Ectodermal cell (in vitro differentiated cells): ENCODE data around the gene TNFAIP8L2. TPM values are rescaled to one million over a fixed set of nuclear protein-coding genes. Genes with fewer than 3 reads are reported as not detected.
A peak's percentile ranks its signal among the peaks of the same experiment; 100 is the strongest.

Experiments used
- H3K27ac ChIP-seq: 2 replicates; pipeline ENCODE4 v1.7.0; 2013; ENCODE audit warnings: mild to moderate bottlenecking, low read depth, low read length; ENCODE audit not compliant: insufficient read depth, poor library complexity, severe bottlenecking
- H3K27me3 ChIP-seq: 2 replicates; pipeline ENCODE4 v1.7.0; 2013; ENCODE audit warnings: mild to moderate bottlenecking, low read length; ENCODE audit not compliant: insufficient read depth, control insufficient read depth, poor library complexity, severe bottlenecking
- H3K36me3 ChIP-seq: one replicate; pipeline ENCODE4 v1.7.0; 2013; ENCODE audit warnings: low read length; ENCODE audit not compliant: control insufficient read depth, insufficient read depth
- H3K4me1 ChIP-seq: one replicate; pipeline ENCODE4 v1.7.0; 2013; ENCODE audit warnings: low read length; ENCODE audit not compliant: control insufficient read depth, insufficient read depth
- H3K4me3 ChIP-seq: 2 replicates; pipeline ENCODE4 v1.7.0; 2013; ENCODE audit warnings: low read depth, low read length, control low read depth; ENCODE audit not compliant: insufficient read depth
- H3K9me3 ChIP-seq: 2 replicates; pipeline ENCODE4 v1.7.0; 2013; ENCODE audit warnings: mild to moderate bottlenecking, low read length, moderate library complexity; ENCODE audit not compliant: control insufficient read depth
- WGBS, 2 experiments: methylation state at CpG; one replicate each; pipeline ENCODE4 v1.1.7; 2013; ENCODE audit warnings: missing lambda C conversion rate in 2 of 2; 5-methylcytosine and 5-hydroxymethylcytosine counted together
- polyA plus RNA-seq, 4 experiments: library from polyadenylated mRNA; stranded (reverse); fragments of 50-300 nt; gene quantifications; one replicate each; pipeline ENCODE4 v1.2.3, GENCODE V29; 2013

Gene TNFAIP8L2
- not detected for polyA plus RNA-seq (2013, experiment 1 of 4)
- polyA plus RNA-seq (2013, experiment 2 of 4): not detected
- polyA plus RNA-seq (2013, experiment 3 of 4): not detected
- polyA plus RNA-seq (2013, experiment 4 of 4): not detected

GRCh38 chr1:151156515-151156819, at the start of gene TNFAIP8L2:
TSS of gene TNFAIP8L2 (plus strand) at chr1:151156649. CDS start at chr1:151158698, 2,049 bp downstream.
- no peaks in the 10 kb centered on the region for H3K9me3 ChIP-seq
- no peaks in the 10 kb centered on the region for H3K27me3 ChIP-seq
- H3K4me1 ChIP-seq: no peaks in the 10 kb centered on the region
- H3K27ac ChIP-seq: no peak within 1 kb of the TSS
- 64 to 67% methylated on average over 4 of the region's 4 CpGs for WGBS, 2 experiments
- H3K36me3 ChIP-seq: peaks cover 10% of the 10 kb centered on the region
- H3K4me3 ChIP-seq: no peak within 1 kb of the TSS

DNA sequence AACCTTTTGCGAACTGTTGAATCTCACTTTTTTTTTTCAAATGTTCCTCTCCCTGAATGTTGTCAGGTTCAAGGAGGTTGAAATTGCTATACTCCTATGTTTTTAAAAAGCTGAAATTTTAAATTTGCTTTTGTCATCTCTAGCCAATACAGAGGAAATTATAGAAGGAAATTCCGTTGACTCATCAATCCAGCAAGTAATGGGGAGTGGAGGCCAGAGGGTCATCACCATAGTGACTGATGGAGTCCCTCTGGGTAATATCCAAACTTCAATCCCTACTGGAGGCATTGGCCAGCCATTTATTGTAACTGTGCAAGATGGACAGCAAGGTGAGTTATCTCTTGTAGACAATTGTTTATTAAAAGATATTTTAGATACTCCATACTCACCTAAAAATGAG, 49.6 kb upstream of the TNFAIP8L2 start:
- no peak overlapping the region for H3K4me3 ChIP-seq
- H3K27ac ChIP-seq: no peak overlapping the region
- H3K4me1 ChIP-seq: no peaks in the 10 kb centered on the region
- WGBS, 2 experiments: 87 to 88% methylated on average over 2 of the region's 2 CpGs
- H3K27me3 ChIP-seq: no peaks in the 10 kb centered on the region
- no peaks in the 10 kb centered on the region for H3K9me3 ChIP-seq
- no peaks in the 10 kb centered on the region for H3K36me3 ChIP-seq

DNA sequence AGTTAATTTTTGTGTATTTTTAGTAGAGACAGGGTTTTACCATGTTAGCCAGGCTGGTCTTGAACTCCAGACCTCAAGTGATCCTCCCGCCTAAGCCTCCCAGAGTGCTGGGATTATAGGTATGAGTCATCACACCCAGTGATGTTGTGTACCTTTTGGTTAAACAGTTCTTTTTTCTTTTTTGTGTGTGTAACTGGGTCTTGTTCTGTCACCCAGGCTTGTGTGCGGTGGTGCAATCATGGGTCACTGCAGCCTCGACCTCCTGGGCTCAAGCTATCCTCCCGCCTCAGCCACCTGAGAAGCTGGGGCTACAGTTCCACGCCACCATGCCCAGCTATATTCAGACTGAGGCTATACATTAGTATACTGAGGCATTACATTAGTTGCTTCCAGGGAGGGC, 48.1 kb upstream of the TNFAIP8L2 start:
- no peaks in the 10 kb centered on the region for H3K9me3 ChIP-seq
- no peak overlapping the region for H3K27ac ChIP-seq
- WGBS, 2 experiments: 93 to 98% methylated on average over 5 of the region's 5 CpGs
- H3K4me3 ChIP-seq: no peak overlapping the region
- H3K4me1 ChIP-seq: no peaks in the 10 kb centered on the region
- no peaks in the 10 kb centered on the region for H3K27me3 ChIP-seq
- H3K36me3 ChIP-seq: no peaks in the 10 kb centered on the region

GRCh38 chr1:151113877-151114276, 42.6 kb upstream of the TNFAIP8L2 start:
- no peaks in the 10 kb centered on the region for H3K36me3 ChIP-seq
- no peaks in the 10 kb centered on the region for H3K4me1 ChIP-seq
- no peaks in the 10 kb centered on the region for H3K9me3 ChIP-seq
- H3K27me3 ChIP-seq: no peaks in the 10 kb centered on the region
- H3K27ac ChIP-seq: no peak overlapping the region
- no peak overlapping the region for H3K4me3 ChIP-seq
- WGBS, 2 experiments: 89 to 92% methylated on average over 5 of the region's 5 CpGs

GRCh38 chr1:151124763-151125403, 31.6 kb upstream of the TNFAIP8L2 start:
- no peaks in the 10 kb centered on the region for H3K27me3 ChIP-seq
- H3K4me3 ChIP-seq: no peak overlapping the region
- no peak overlapping the region for H3K27ac ChIP-seq
- no peaks in the 10 kb centered on the region for H3K4me1 ChIP-seq
- WGBS, 2 experiments: 69 to 77% methylated on average over 3 to 5 of the region's 5 CpGs
- no peaks in the 10 kb centered on the region for H3K9me3 ChIP-seq
- H3K36me3 ChIP-seq: no peaks in the 10 kb centered on the region

GRCh38 chr1:151128800-151129199, 27.6 kb upstream of the TNFAIP8L2 start:
- no peaks in the 10 kb centered on the region for H3K36me3 ChIP-seq
- 77 to 82% methylated on average over 6 of the region's 6 CpGs for WGBS, 2 experiments
- H3K27ac ChIP-seq: no peak overlapping the region
- no peaks in the 10 kb centered on the region for H3K9me3 ChIP-seq
- H3K27me3 ChIP-seq: peaks cover 32% of the 10 kb centered on the region
- H3K4me3 ChIP-seq: no peak overlapping the region
- peaks cover 11% of the 10 kb centered on the region for H3K4me1 ChIP-seq

DNA sequence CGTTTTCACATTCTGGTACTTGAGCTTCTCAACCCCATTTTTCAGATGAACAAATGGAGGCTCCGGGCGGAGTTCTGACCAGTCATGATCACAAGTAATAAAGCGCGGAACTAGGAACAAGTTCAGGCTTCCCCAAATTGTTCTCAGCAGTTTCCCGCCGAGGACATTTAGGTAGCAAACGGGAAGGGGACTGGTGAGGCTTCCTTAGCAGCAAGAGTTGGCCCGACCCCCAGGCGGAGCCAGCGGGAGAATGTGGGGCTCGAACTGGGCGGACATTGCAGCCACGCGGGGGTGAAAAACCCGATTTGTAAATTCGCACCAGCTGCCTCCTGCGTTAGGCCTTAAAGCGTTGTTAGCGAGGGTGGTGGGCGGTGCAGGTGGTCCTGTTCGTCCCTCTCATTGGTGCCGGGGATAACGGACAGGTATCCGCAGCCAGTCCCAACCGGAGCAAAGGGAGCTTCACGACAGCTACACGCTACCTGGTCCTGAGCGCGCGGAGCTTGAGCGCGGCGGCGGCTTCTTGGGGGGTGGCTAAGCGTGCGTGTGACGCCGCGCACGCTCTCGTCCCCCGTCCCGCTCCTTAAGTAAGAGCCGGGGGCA, 25.4 kb upstream of the TNFAIP8L2 start:
- H3K27me3 ChIP-seq: peaks cover 32% of the 10 kb centered on the region
- peaks cover 11% of the 10 kb centered on the region for H3K4me1 ChIP-seq
- 15 to 16% methylated on average over 45 of the region's 45 CpGs for WGBS, 2 experiments
- H3K36me3 ChIP-seq: peaks cover 5% of the 10 kb centered on the region
- peak overlapping the region; percentile 33 for H3K4me3 ChIP-seq
- no peaks in the 10 kb centered on the region for H3K9me3 ChIP-seq
- no peak overlapping the region for H3K27ac ChIP-seq

GRCh38 chr1:151131701-151132334, 24.6 kb upstream of the TNFAIP8L2 start:
- 33 to 35% methylated on average over 39 of the region's 39 CpGs for WGBS, 2 experiments
- H3K36me3 ChIP-seq: peaks cover 5% of the 10 kb centered on the region
- H3K4me1 ChIP-seq: peaks cover 11% of the 10 kb centered on the region
- H3K27ac ChIP-seq: no peak overlapping the region
- peaks cover 32% of the 10 kb centered on the region for H3K27me3 ChIP-seq
- H3K4me3 ChIP-seq: peak overlapping the region; percentile 33
- no peaks in the 10 kb centered on the region for H3K9me3 ChIP-seq

- H3K27ac ChIP-seq: no peak overlapping the region
Measured at GRCh38 chr1:151132335-151133017, 24.0 kb upstream of the TNFAIP8L2 start.

More at GRCh38 chr1:151132335-151133017, 24.0 kb upstream of the TNFAIP8L2 start:
- no peaks in the 10 kb centered on the region for H3K9me3 ChIP-seq
- 72 to 76% methylated on average over 74 of the region's 74 CpGs for WGBS, 2 experiments
- H3K4me1 ChIP-seq: peaks cover 11% of the 10 kb centered on the region
- no peak overlapping the region for H3K4me3 ChIP-seq
- H3K27me3 ChIP-seq: peaks cover 32% of the 10 kb centered on the region
- H3K36me3 ChIP-seq: peaks cover 5% of the 10 kb centered on the region
